Measurements from ENCODE around the gene SLC35B2.

DNA sequence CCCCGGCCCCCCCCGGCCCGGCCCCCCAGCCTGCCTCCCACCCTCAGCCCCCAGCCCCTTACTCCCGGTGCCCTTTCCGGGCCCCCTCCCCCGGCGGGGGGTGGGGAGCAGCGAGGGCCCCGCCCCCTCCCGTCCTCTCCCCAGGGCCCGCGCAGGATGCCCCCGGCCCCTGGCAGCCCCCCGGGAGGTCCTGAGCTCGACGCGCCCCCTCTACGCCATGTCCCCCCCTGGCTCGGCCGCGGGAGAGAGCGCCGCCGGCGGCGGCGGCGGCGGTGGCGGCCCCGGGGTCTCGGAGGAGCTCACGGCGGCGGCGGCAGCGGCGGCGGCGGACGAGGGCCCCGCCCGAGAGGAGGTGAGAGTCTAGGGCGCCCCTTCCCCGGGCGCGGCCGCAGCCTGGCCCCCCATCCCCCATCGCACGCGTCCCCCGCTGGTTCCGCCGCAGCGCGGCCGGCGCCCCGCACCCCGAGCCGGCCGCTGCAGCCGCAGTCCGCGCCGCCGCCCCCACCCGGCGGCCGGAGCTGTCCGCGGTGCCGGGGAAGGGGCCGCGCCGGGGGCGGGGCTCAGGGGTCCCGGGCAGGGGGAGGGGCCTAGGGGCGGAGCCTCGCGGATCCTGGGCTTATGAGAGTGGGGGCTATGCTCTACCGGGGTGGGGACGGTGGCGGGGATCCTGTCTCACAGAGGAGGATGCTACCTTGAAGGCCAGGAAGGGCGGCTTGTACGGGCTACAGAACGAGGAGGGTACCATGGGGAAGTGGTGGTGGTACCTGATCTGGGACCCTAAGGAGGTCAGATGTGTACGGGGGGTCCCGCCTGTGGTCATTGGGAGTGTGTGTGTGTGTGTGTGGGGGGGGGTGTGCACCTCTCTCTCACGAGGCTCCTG lies 13.4 kb upstream of the SLC35B2 start:
- TF ChIP-seq ZNF274 (IDR thresholded peaks at IDR 0.05; ENCODE audit: low read depth, low read length) (no peak), YY1 (IDR thresholded peaks at IDR 0.05; ENCODE audit: insufficient read depth, insufficient read length) (no peak)
